Esophagus squamous epithelium (tissue), 5 donors: ENCODE measurements around the gene GPR156. TPM values are rescaled to one million over a fixed set of nuclear protein-coding genes. Genes with fewer than 3 reads are reported as not detected.

Experiments
- DNase-seq: peaks from one replicate; lab custom pipeline; 2025; lab: John Stamatoyannopoulos, UW
- H3K27ac ChIP-seq, 4 donors: fragments of 200-600 bp; sonication (generic); one replicate each; pipeline ENCODE4 v1.5.1; 2016 to 2019; ENCODE audit warnings: mild to moderate bottlenecking in 1 of 4
- H3K27me3 ChIP-seq, 4 donors: fragments of 200-600 bp; sonication (generic); 1 replicate in 3 of 4; 2 replicates in 1 of 4; pipeline versions ENCODE4 v1.5.1 to v1.6.0; 2017 to 2021; ENCODE audit warnings: antibody characterized with exemption in 1 of 4
- H3K36me3 ChIP-seq, 3 donors: fragments of 200-600 bp; sonication (generic); one replicate each; pipeline ENCODE4 v1.5.1; 2016 to 2019
- H3K4me1 ChIP-seq, 3 donors: fragments of 200-600 bp; sonication (generic); one replicate each; pipeline ENCODE4 v1.5.1; 2017 to 2019
- H3K4me3 ChIP-seq, 4 donors: fragments of 200-600 bp; sonication (generic); 1 replicate in 3 of 4; 2 replicates in 1 of 4; pipeline ENCODE4 v1.5.1; 2016 to 2019; ENCODE audit warnings: mild to moderate bottlenecking in 2 of 4, moderate library complexity in 1 of 4
- H3K9me3 ChIP-seq, 3 donors: fragments of 200-600 bp; sonication (generic); one replicate each; pipeline ENCODE4 v1.5.1; 2016 to 2019
- CTCF ChIP-seq, 6 experiments: fragments of 450-650 bp in 4 of 6; fragments of 200-600 bp in 2 of 6; sonication (generic) in 2 of 6; IDR thresholded peaks; one replicate each; pipeline ENCODE4 v1.5.1; 2016 to 2019; ENCODE audit warnings: antibody characterized with exemption in 6 of 6, mild to moderate bottlenecking in 4 of 6, moderate library complexity in 4 of 6
- POLR2A ChIP-seq, 4 donors: fragments of 450-650 bp; IDR thresholded peaks; one replicate each; pipeline ENCODE4 v1.6.1; 2017; ENCODE audit warnings: antibody characterized with exemption in 4 of 4, mild to moderate bottlenecking in 4 of 4, moderate library complexity in 3 of 4
- WGBS, 2 donors: methylation state at CpG; one replicate each; pipeline ENCODE4 v1.1.5; 2018; 5-methylcytosine and 5-hydroxymethylcytosine counted together
- intact Hi-C: fragments of 100-400 bp; cut with DNase I; formaldehyde crosslinking; loops from one replicate; pipeline ENCODE4 v1.15.0; 2022
- total RNA-seq, 4 donors: library from RNA; depleted of rRNA; stranded (reverse); fragments of >200 nt; gene quantifications; one replicate each; pipeline ENCODE4 v1.1.0, GENCODE V29; 2016
- donor health status: DM: yes; HTN: yes; CAD: no.

GPR156 gene
- total RNA-seq, 4 donors from 2014 or later = 0.19 to 0.94 (median 0.57) TPM; not detected in 1

- Histone ChIP-seq H3K36me3 (no peaks in the 10 kb centered on the region), H3K4me3 (peak overlapping the region; percentile 35 to 73 (median 52)), H3K27me3 (peaks cover 0 to 33% (median 0%) of the 10 kb centered on the region in 4 donors), H3K9me3 (no peaks in the 10 kb centered on the region), H3K4me1 (peaks cover 0 to 15% (median 3%) of the 10 kb centered on the region in 3 donors), H3K27ac (no peak overlapping the region)
- intact Hi-C loops = no loop called here
- TF ChIP-seq POLR2A (IDR thresholded peaks at IDR 0.05) = no peak
- TF ChIP-seq CTCF (IDR thresholded peaks at IDR 0.05) = no peak
- no peak for DNase-seq
- WGBS, 2 donors = 42 to 44% methylated on average over 10 to 15 of the region's 15 CpGs
These were observed 453 bp upstream of the GPR156 start for GRCh38 chr3:120285508-120285841.

GRCh38 chr3:120281261-120281660 is 3.8 kb downstream of the GPR156 start:
- no peak for DNase-seq
- TF ChIP-seq POLR2A (IDR thresholded peaks at IDR 0.05) (no peak), CTCF (IDR thresholded peaks at IDR 0.05) (no peak)
- H3K27ac ChIP-seq = no peak overlapping the region
- peaks cover 0 to 22% (median 0%) of the 10 kb centered on the region in 4 donors for H3K27me3 ChIP-seq
- H3K36me3 ChIP-seq = no peaks in the 10 kb centered on the region
- intact Hi-C loops = no loop called here
- 88 to 90% methylated on average over 3 of the region's 3 CpGs for WGBS, 2 donors
- no peak overlapping the region for H3K4me3 ChIP-seq
- no peaks in the 10 kb centered on the region for H3K9me3 ChIP-seq
- H3K4me1 ChIP-seq = peaks cover 0 to 15% (median 3%) of the 10 kb centered on the region in 3 donors

- Histone ChIP-seq H3K9me3 (no peaks in the 10 kb centered on the region), H3K27me3 (peaks cover 0 to 20% (median 0%) of the 10 kb centered on the region in 4 donors), H3K36me3 (no peaks in the 10 kb centered on the region), H3K4me3 (no peak overlapping the region), H3K27ac (no peak overlapping the region), H3K4me1 (peaks cover 0 to 15% (median 3%) of the 10 kb centered on the region in 3 donors)
- WGBS, 2 donors = 53 to 86% methylated on average over 3 of the region's 3 CpGs
- no peak for TF ChIP-seq POLR2A (IDR thresholded peaks at IDR 0.05)
- TF ChIP-seq CTCF (IDR thresholded peaks at IDR 0.05) = no peak
- intact Hi-C loops = no loop called here
- no peak for DNase-seq
These were observed 4.5 kb downstream of the GPR156 start for GRCh38 chr3:120280566-120280965.

- intact Hi-C loops = no loop called here
- TF ChIP-seq POLR2A (IDR thresholded peaks at IDR 0.05) (no peak), CTCF (IDR thresholded peaks at IDR 0.05) (no peak)
- peaks cover 0 to 9% (median 0%) of the 10 kb centered on the region in 3 donors for H3K4me1 ChIP-seq
- H3K27ac ChIP-seq = no peak overlapping the region
- no peak for DNase-seq
- no peak overlapping the region for H3K4me3 ChIP-seq
- 83% methylated on average over 1 of the region's 1 CpG for WGBS, 2 donors
- no peaks in the 10 kb centered on the region for H3K36me3 ChIP-seq
- H3K27me3 ChIP-seq = peaks cover 0 to 14% (median 0%) of the 10 kb centered on the region in 4 donors
- no peaks in the 10 kb centered on the region for H3K9me3 ChIP-seq
These were observed 5.0 kb downstream of the GPR156 start for GRCh38 chr3:120280026-120280425.

- DNase-seq = no peak
- intact Hi-C loops = no loop called here
- 53 to 56% methylated on average over 2 of the region's 2 CpGs for WGBS, 2 donors
- Histone ChIP-seq H3K27ac (no peak overlapping the region), H3K27me3 (no peaks in the 10 kb centered on the region), H3K36me3 (no peaks in the 10 kb centered on the region), H3K9me3 (no peaks in the 10 kb centered on the region), H3K4me1 (peaks cover 0 to 5% (median 0%) of the 10 kb centered on the region in 3 donors), H3K4me3 (no peak overlapping the region)
- TF ChIP-seq POLR2A (IDR thresholded peaks at IDR 0.05) = no peak
- no peak for TF ChIP-seq CTCF (IDR thresholded peaks at IDR 0.05)
These were observed 8.3 kb downstream of the GPR156 start for GRCh38 chr3:120276767-120277166.
